ENCODE data around the gene PIGH.

PIGH gene

DNA sequence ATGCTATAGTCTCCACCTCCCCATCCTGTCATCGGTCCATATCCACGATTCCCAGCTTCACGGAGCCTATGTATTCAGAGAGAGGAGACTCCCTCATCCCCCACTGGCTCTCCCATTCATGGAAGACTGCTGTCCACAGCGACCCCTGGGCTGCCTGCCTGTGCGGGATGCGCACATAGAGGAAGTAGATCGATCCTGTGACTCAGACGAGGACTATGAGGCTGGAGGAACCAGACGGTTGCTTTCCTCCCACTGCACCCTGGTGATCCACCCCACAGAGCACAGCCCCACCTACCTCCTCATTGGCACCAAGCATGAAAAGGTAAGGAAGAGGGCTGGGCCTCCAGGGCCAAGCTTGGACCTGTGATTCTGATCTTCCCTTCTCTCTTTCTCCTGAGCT, 24.4 kb downstream of the PIGH start:
- no peak for DNase-seq (ENCODE audit: low read depth in 3 of 3)

GRCh38 chr14:67574806-67575205, 25.3 kb downstream of the PIGH start:
- DNase-seq (ENCODE audit: low read depth in 3 of 3): no peak

- DNase-seq (ENCODE audit: low read depth in 3 of 3): no peak
Observed at GRCh38 chr14:67574156-67574555, 25.9 kb downstream of the PIGH start.

DNA sequence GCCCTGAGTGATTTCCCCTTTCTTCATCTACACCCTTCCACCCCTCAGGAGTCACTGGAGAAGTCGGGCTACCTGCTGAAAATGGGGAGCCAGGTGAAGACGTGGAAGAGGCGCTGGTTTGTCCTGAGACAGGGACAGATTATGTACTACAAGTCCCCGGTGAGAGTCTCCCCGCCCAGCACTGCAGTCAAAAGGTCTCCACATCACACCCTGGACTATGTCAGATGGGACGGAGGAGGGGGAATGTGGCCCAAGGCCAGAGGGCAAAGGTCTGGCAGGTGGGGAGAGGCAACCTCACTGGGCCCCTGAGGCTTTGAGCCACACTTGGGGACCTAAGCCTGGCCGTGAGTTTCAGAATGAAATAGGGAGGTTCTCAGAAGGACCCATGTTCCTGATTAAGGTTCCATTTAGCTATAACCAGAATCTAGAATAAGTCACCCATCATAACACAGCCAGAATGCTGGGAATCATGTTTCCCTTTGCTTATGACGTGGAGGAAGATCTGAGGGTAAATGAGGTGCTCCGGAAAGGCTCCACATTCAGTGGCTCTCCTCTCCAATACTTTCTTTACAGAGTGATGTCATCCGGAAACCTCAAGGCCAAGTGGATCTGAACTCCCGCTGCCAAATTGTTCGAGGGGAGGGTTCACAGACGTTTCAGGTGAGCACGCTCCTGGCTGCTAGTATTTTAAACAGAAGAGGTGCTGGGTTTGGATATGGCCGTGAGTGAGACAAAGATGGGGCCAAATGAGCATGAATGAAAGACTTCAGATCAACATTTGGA, 26.6 kb downstream of the PIGH start:
- DNase-seq (ENCODE audit: low read depth in 3 of 3): no peak

GRCh38 chr14:67572608-67573007, 27.5 kb downstream of the PIGH start:
- DNase-seq (ENCODE audit: low read depth in 3 of 3): no peak

- DNase-seq (ENCODE audit: low read depth in 3 of 3): no peak
Observed at GRCh38 chr14:67571991-67572323, 28.1 kb downstream of the PIGH start.

DNA sequence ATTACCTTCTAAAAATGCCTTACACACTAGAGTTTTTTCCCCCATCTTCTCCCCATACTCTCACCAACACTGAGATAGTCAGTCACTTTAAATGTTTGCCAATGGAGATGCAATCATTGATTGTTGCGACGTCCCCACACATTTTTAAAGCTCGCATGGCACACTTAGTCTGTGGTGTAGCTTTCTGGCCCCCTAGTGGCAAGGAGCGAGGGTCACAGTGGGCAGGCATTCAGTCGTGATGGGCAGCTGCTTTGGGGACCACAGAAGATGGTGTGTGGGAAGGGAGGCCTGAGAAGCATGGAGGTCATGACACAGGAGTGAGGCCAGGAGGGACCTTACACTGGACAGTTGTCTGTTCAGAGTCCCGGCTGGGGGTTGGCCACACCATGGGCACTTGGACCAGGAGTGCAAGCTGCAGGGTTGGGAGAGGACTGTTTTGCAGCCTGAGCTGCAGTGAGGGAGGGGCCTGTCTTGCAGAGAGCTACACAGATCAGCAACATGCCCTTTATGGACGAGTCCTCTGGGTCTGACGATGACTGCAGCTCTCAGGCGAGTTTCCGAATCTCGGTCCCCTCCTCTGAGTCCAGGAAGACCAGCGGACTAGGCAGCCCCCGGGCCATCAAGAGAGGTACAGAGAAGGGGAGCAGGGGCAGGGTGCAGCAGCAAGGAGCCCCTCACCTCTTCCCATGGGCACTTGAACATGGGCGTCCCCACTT, 28.6 kb downstream of the PIGH start:
- DNase-seq (ENCODE audit: low read depth in 3 of 3): peak; percentile 47 to 65 (median 58)

- DNase-seq (ENCODE audit: low read depth in 3 of 3): no peak
Observed at GRCh38 chr14:67570453-67570852, 29.6 kb downstream of the PIGH start.

DNA sequence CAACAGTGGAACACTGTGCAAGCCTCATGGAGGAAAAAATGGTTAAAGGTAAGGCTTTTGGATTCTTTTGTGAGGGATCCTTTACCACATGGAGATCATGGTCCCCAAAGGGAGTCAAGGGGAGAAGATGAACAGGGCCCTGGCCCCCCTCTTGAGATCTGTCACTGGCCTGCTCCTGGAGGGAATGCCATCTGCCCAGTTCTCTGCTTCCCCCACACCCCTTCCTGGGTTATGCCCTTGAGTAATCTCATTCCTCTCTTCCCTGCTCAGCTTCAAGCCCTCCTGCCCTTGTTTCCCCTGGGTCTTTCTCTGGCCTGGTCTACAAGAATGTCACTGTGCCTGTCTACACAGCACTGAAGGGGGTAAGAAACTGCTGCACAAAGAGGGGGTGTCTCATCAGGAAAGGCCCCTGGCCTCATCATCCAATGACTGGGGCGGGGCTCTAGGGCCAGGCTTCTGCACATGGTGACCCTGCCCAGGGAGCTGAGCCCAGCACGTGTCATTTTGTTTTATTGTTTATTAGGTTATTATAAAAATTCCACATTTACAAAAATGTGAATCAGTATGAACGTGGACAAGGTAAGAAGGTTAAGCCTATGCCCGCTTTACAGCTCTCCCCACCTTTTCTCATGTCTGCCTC, 30.3 kb downstream of the PIGH start:
- DNase-seq (ENCODE audit: low read depth in 3 of 3): no peak

DNA sequence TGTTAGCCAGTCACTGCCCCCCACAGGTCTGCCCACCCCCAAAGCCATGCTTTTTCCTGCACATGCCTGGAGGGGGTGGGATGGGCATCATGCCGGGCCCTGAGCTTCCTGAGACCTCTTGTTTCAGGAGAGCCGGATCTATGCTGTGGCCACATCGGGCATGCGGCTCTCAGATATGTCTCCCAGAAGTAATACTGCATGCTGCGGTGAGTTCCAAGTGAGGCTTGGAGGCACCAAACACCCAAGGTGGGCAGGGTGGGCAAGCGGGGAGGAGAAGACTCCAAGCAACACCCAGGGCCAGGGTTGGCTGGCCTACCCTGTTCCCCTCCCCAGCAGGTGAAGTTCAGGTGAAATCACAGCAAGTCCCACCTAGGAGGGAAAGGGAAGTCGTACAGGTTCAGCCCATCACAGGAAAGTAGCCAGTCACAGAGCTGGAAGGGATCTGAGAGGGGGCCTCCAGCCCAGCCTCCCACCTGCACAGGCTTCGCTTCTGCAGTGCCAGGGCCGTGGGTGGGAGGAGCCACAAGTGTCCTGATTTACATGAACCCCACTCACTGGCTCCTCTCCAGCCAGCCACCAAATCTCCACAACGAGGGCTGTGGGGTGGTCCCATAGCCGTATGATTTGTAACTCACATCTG, 30.9 kb downstream of the PIGH start:
- no peak for DNase-seq (ENCODE audit: low read depth in 3 of 3)

GRCh38 chr14:67567654-67568053, 32.4 kb downstream of the PIGH start:
- DNase-seq (ENCODE audit: low read depth in 3 of 3): no peak

GRCh38 chr14:67566908-67567307, 33.2 kb downstream of the PIGH start:
- no peak for DNase-seq (ENCODE audit: low read depth in 3 of 3)

DNA sequence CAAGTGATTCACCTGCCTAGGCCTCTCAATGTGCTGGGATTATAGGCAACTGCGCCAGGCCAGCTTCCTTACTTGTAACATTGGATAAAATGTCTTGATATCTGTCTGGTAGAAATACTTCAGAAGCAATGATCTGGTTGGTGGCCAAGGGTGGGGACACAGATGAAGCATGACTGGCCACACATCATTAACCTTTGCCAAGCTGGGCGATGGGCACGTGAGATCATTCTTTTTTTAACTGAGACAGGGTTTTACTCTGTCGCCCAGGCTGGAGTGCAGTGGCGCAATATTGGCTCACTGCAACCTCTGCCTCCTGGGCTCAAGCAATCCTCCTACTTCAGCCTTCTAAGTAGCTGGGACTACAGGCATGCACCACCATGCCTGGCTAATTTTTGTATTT, 35.8 kb downstream of the PIGH start:
- DNase-seq (ENCODE audit: low read depth in 3 of 3): no peak

- no peak for DNase-seq (ENCODE audit: low read depth in 3 of 3)
Observed at GRCh38 chr14:67562776-67563150, 37.3 kb downstream of the PIGH start.

DNA sequence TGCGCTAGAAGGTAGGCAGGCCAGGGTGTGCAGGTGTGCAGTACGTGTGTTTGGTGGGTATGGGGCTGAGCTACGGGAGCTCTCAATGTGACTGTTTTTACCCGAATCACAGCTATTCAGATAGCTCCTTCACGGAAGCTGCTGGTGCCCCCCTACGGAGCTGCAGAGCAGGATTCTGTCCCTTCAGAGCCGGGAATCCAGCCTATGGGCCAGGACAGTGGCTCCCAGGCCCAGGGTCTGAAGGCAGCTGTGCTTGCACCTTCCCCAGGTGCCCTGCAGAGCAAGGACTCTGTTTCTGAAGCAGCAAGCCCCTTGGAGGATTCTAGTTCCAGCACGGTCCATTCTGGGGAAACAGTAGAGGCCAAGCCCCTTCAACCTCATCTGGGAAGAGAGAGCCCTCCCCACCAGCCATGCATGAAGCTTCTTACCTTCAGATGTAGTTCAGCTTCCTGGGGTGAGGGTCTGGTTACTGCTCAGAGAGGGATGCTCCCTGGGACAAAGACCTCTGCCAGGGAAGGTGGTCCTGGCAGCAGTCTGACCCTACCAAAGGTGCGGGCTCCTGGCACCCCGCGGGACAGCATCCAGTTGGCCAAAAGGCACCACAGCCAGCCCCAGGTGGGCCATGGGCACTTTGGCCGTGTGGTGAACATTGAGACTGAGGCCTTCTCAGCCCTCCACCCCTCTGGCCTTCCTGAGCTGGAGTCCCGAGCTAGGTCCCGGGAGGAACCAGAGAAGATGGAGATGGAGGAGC, 37.9 kb downstream of the PIGH start:
- DNase-seq (ENCODE audit: low read depth in 3 of 3): no peak

DNA sequence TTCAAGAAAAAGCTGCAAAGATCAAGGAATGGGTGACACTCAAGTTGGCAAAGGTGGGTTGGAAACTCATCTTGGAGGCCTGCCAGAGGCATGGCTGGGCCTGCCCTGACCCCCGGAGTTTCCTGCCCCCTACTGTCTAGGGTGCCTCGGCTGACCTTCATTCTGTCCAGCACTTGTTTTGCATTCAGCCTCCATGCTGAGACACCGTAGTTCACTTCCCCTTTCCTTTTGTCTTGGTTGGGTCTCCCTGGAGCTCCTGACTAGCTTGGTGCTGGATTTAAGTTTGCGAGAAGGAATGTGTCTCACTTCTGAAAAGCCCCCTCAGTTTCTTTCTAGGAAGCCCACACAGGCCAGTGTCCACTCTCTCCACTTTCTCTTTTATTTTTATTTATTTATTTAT, 40.4 kb downstream of the PIGH start:
- no peak for DNase-seq (ENCODE audit: low read depth in 3 of 3)

DNA sequence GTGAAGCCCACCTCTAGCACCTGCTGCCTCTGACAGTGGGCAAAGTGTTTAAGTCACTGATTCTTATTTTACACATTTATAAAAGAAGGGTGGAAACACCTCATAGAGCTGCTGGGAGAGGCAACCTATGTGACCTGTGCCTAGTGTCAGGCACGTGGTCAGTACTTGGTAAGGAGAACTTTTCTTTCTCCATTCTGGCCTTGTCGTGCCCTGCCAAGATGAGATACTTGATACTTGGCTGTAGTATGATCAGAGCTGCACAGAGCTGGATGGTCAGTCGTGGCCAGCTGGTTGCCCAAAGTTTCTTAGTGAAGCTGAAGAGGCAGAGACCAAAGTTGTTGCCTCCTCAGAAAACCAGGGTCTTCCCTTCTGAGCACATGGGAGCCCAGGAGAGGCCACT, 42.4 kb downstream of the PIGH start:
- DNase-seq (ENCODE audit: low read depth in 3 of 3): no peak

GRCh38 chr14:67557118-67557517, 43.0 kb downstream of the PIGH start:
- DNase-seq (ENCODE audit: low read depth in 3 of 3): no peak

GRCh38 chr14:67556671-67557070, 43.4 kb downstream of the PIGH start:
- DNase-seq (ENCODE audit: low read depth in 3 of 3): no peak

- no peak for DNase-seq (ENCODE audit: low read depth in 3 of 3)
Observed at GRCh38 chr14:67555518-67556090, 44.5 kb downstream of the PIGH start.

DNA sequence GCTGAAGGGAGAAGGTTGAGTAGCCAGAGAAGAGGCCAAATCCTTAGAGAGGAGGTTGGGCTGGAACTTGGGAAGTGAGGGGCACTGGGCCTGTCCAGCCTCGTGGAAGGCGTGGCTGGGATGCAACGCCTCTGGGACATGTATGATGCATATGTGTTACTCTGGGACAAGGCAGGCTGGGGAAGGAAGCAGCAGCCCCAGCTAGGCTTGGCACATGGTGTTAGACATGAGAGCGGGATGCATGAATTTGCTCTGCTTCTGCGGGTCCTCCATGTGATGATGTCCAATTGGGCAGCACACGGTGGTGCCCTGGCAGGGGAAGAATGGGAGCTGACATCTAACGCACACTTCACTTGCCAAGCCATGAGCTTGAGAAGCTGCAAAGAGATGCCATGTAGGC, 45.7 kb downstream of the PIGH start:
- DNase-seq (ENCODE audit: low read depth in 3 of 3): no peak

- no peak for DNase-seq (ENCODE audit: low read depth in 3 of 3)
Observed at GRCh38 chr14:67553547-67553946, 46.5 kb downstream of the PIGH start.

Data from stimulated activated CD4-positive, alpha-beta T cell treated with anti-CD3 and anti-CD28 coated beads, TNF-alpha, amount 100 ng/mL, for 48 hours (primary cell).